Measurements from ENCODE around the gene TCP11.

Gene TCP11
- 0 reads per million in 2 donors for total RNA-seq

- DNase-seq: peak in 2 of 5 experiments; percentile 4 to 63
These were observed at the start of gene TCP11 for GRCh38 chr6:35141007-35141655. Gene TCP11 (minus strand): TSS chr6:35141339. CDS start chr6:35140870, 469 bp downstream.

GRCh38 chr6:35190306-35190705, 49.2 kb upstream of the TCP11 start:
- no peak for DNase-seq

GRCh38 chr6:35188886-35189285, 47.7 kb upstream of the TCP11 start:
- DNase-seq: no peak

GRCh38 chr6:35186571-35186970, 45.4 kb upstream of the TCP11 start:
- DNase-seq: no peak

- no peak for DNase-seq
These were observed 44.8 kb upstream of the TCP11 start for GRCh38 chr6:35185971-35186370.

GRCh38 chr6:35185302-35185681, 44.2 kb upstream of the TCP11 start:
- no peak for DNase-seq

GRCh38 chr6:35184580-35185301, 43.6 kb upstream of the TCP11 start:
- no peak for DNase-seq

GRCh38 chr6:35183935-35184334, 42.8 kb upstream of the TCP11 start:
- DNase-seq: no peak

- no peak for DNase-seq
These were observed 42.1 kb upstream of the TCP11 start for GRCh38 chr6:35183281-35183680.

GRCh38 chr6:35181933-35182612, 40.9 kb upstream of the TCP11 start:
- no peak for DNase-seq

- DNase-seq: no peak
These were observed 40.3 kb upstream of the TCP11 start for GRCh38 chr6:35181308-35181932.

GRCh38 chr6:35179901-35180535, 38.9 kb upstream of the TCP11 start:
- DNase-seq: no peak

GRCh38 chr6:35178932-35179832, 38.0 kb upstream of the TCP11 start:
- DNase-seq: no peak

GRCh38 chr6:35178012-35178411, 36.9 kb upstream of the TCP11 start:
- no peak for DNase-seq

- no peak for DNase-seq
These were observed 36.5 kb upstream of the TCP11 start for GRCh38 chr6:35177596-35177995.

GRCh38 chr6:35177157-35177556, 36.0 kb upstream of the TCP11 start:
- DNase-seq: no peak

GRCh38 chr6:35176301-35177024, 35.3 kb upstream of the TCP11 start:
- DNase-seq: no peak

- DNase-seq: no peak
These were observed 33.4 kb upstream of the TCP11 start for GRCh38 chr6:35174501-35174900.

- no peak for DNase-seq
These were observed 32.9 kb upstream of the TCP11 start for GRCh38 chr6:35174088-35174434.

GRCh38 chr6:35173427-35174087, 32.4 kb upstream of the TCP11 start:
- DNase-seq: peak in 1 of 5 experiments; percentile 52

- DNase-seq: no peak
These were observed 31.9 kb upstream of the TCP11 start for GRCh38 chr6:35173044-35173426.

All from T-helper 2 cell (primary cell).